Measurements from ENCODE around the gene DALRD3.

- TF ChIP-seq POLR2A (IDR thresholded peaks at IDR 0.05; ENCODE audit: low read depth, low read length): peak; percentile 40; the same call in 1 of the 2 replicates
- 0 out of 2 replicates have a peak, but pooled peaks have one; percentile 42 for TF ChIP-seq POLR2AphosphoS5 (IDR thresholded peaks at IDR 0.05; ENCODE audit: low read depth, low read length)
Observed at GRCh38 chr3:48989796-48990635, 28.4 kb downstream of the DALRD3 start, which contains the start of gene P4HTM.
